DOHH2 (cell line): Measurements from ENCODE around the gene ALKBH3.

Experiments used
- EZH2phosphoT487 ChIP-seq: fragments of 200-600 bp; sonication (generic); IDR thresholded peaks from 2 replicates; pipeline ENCODE4 v1.6.1; 2017; ENCODE audit warnings: borderline replicate concordance, mild to moderate bottlenecking, antibody characterized with exemption, low read length, moderate library complexity, mixed read lengths
- TF ChIP-seq, protein P1 (sequence below): fragments of 200-600 bp; sonication (generic); IDR thresholded peaks from one replicate; pipeline ENCODE4 v1.5.1; 2014; ENCODE audit warnings: antibody characterized with exemption, mild to moderate bottlenecking, low read depth, low read length; ENCODE audit not compliant: poor library complexity, severe bottlenecking

GRCh38 chr11:43924112-43924855, 43.7 kb downstream of the ALKBH3 start:
- TF ChIP-seq, protein P1, sequence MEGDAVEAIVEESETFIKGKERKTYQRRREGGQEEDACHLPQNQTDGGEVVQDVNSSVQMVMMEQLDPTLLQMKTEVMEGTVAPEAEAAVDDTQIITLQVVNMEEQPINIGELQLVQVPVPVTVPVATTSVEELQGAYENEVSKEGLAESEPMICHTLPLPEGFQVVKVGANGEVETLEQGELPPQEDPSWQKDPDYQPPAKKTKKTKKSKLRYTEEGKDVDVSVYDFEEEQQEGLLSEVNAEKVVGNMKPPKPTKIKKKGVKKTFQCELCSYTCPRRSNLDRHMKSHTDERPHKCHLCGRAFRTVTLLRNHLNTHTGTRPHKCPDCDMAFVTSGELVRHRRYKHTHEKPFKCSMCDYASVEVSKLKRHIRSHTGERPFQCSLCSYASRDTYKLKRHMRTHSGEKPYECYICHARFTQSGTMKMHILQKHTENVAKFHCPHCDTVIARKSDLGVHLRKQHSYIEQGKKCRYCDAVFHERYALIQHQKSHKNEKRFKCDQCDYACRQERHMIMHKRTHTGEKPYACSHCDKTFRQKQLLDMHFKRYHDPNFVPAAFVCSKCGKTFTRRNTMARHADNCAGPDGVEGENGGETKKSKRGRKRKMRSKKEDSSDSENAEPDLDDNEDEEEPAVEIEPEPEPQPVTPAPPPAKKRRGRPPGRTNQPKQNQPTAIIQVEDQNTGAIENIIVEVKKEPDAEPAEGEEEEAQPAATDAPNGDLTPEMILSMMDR = no peak
- TF ChIP-seq EZH2phosphoT487 = no peak
